Epithelial cell of esophagus (primary cell): ENCODE data around the gene GLUD1.
"Not testable (repeated sequence)": the region's sequence is repeated elsewhere in the genome, so short reads cannot be mapped to it uniquely, and the experiment has no call there.

Experiments
- DNase-seq: peaks from one replicate; pipeline ENCODE4 v3.0.0; 2010; ENCODE audit warnings: low read depth
- H3K4me3 ChIP-seq: 2 replicates; pipeline ENCODE4 v1.5.1; 2011; ENCODE audit warnings: mild to moderate bottlenecking, low read length, control low read depth
- CTCF ChIP-seq: IDR thresholded peaks from 2 replicates; pipeline ENCODE4 v1.5.1; 2011; ENCODE audit warnings: low read depth, mild to moderate bottlenecking, low read length, control low read depth, inconsistent platforms; ENCODE audit not compliant: insufficient read depth; ENCODE audit errors: missing control alignments

The GLUD1 gene

GRCh38 chr10:87105446-87106124 is 10.9 kb upstream of the GLUD1 start:
- no peak overlapping the region for H3K4me3 ChIP-seq
- DNase-seq: no peak
- no peak for TF ChIP-seq CTCF

- not testable (repeated sequence) for DNase-seq, H3K4me3 ChIP-seq
Measured at GRCh38 chr10:87104727-87105126, 10.1 kb upstream of the GLUD1 start.

GRCh38 chr10:87101996-87102395 is 7.4 kb upstream of the GLUD1 start:
- DNase-seq: no peak
- no peak for TF ChIP-seq CTCF
- no peak overlapping the region for H3K4me3 ChIP-seq

- peak; percentile 79 for DNase-seq
- peak overlapping the region; percentile 70 for H3K4me3 ChIP-seq
- TF ChIP-seq CTCF: no peak
Measured at GRCh38 chr10:87095236-87095945, 748 bp upstream of the GLUD1 start.

GRCh38 chr10:87093632-87094372 is 841 bp downstream of the GLUD1 start:
- no peak for TF ChIP-seq CTCF
- peak; percentile 52 for DNase-seq
- H3K4me3 ChIP-seq: peak overlapping the region; percentile 69

GRCh38 chr10:87092861-87093631 is 1.6 kb downstream of the GLUD1 start:
- DNase-seq: peak; percentile 71
- H3K4me3 ChIP-seq: peak overlapping the region; percentile 69
- no peak for TF ChIP-seq CTCF
